ENCODE data around the gene IKZF1.

- TF ChIP-seq POLR2A (IDR thresholded peaks at IDR 0.05; ENCODE audit: low read length) (no peak), GATA1 (IDR thresholded peaks at IDR 0.05; ENCODE audit: low read depth, low read length) (no peak)
Observed at GRCh38 chr7:50363327-50364060, 59.0 kb downstream of the IKZF1 start.

Measured in erythroblast (primary cell).